ENCODE measurements around the gene TIPIN. TPM values are rescaled to one million over a fixed set of nuclear protein-coding genes. Genes with fewer than 3 reads are reported as not detected.
"Not testable (repeated sequence)": the region's sequence is repeated elsewhere in the genome, so short reads cannot be mapped to it uniquely, and the experiment has no call there.

The TIPIN gene
- total RNA-seq, 2 donors from 2014 or later: 6.1 to 6.5 TPM

GRCh38 chr15:66310786-66311185, 45.7 kb downstream of the TIPIN start:
- no peak for DNase-seq (ENCODE audit: low spot score)

GRCh38 chr15:66309828-66310227, 46.7 kb downstream of the TIPIN start:
- DNase-seq (ENCODE audit: low spot score): no peak
- intact Hi-C loops (cut with DNase I): no loop called here

More at GRCh38 chr15:66310786-66311185, 45.7 kb downstream of the TIPIN start:
- intact Hi-C loops (cut with DNase I): no loop called here

DNA sequence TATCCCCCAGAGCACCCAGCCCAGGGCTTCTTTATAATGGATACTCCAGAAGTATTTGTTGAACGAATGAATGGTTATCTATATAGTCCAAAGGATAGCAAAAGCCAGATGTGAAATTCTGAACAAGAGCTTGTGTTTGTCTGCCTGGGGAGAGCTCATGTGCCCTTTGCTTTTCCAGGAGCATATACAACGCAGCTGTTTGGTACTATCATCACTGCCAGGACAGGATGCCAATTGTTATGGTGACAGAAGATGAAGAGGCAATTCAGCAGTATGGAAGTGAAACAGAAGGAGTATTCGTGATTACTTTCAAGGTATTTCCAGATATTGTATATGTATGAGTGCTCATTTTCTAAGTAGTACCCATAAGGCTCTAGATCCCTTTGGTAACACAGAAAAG, 48.0 kb downstream of the TIPIN start:
- intact Hi-C loops (cut with DNase I): no loop called here
- no peak for DNase-seq (ENCODE audit: low spot score)

DNA sequence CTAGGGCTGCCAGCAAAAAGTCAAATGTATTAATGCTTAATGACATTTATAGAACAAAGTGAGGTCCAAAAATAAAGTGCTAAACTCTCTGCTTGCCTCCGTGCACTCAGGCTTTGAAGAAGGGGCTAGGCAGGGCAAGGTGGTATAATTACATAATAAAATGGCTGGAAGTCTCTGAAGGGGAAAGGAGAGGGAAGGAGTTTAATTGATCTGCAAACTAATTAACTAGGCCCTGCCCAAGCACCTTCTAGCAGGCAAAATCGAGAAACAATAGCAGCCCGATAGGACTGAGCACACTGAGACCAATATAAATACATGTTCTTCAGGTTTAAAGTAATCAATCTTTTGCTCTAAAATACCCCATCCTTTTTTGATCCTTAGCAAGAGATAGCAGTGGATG, 50.1 kb downstream of the TIPIN start:
- intact Hi-C loops (cut with DNase I): no loop called here

DNA sequence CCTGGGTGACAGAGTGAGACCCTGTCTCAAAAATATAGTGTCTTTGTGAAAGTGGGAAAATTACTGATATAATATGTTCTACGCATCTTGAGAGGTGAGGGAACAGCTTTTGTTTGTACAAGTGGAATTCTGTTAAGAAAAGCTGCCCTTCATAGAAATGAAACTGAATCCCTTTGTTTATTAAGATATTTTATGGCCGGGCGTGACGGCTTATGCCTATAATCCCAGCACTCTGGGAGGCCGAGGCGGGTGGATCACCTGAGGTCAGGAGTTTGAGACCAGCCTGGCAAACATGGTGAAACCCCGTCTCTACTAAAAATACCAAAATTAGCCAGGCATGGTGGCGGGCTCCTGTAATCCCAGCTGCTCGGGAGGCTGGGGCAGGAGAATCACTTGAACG, 52.1 kb downstream of the TIPIN start:
- intact Hi-C loops (cut with DNase I): not testable (repeated sequence)

More for the DNA sequence above, 50.1 kb downstream of the TIPIN start:
- no peak for DNase-seq (ENCODE audit: low spot score)

DNA sequence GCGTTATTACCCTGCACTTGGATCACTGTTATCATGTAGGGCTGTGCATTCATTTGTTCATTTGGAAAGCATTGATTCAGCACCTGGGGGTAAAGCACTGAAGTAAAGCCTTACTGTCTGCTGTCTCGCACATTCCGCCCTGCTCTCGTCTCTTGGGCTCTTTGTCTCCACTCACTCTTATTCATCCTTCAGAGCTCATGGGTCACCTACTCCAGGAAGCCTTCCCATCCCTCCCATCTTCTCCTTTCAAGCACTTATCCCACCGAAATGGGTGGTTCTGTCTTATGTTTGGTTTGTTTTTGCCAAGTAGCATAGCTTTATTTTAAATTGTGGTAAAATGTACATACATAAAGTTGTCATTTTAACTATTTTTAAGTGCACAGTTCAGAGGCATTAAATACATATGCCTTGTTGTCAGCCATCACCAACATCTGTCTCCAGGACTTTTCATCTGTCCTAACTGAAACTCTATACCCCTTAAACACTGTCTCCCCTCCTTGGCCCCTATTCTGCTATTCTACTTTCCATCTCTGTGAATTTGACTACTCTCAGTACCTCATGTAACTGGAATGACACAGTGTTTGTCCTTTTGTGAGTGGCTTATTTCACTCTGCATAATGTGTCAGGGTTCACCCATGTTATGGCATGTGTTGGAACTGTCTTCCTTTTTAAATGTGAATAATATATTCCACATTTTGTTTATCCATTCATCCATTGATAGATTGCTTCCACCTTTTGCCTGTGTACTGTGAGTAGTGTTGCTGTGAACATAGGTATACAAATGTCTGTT, 53.8 kb downstream of the TIPIN start:
- intact Hi-C loops (cut with DNase I): no loop called here
- DNase-seq (ENCODE audit: low spot score): no peak

More for the DNA sequence above, 52.1 kb downstream of the TIPIN start:
- not testable (repeated sequence) for DNase-seq (ENCODE audit: low spot score)

DNA sequence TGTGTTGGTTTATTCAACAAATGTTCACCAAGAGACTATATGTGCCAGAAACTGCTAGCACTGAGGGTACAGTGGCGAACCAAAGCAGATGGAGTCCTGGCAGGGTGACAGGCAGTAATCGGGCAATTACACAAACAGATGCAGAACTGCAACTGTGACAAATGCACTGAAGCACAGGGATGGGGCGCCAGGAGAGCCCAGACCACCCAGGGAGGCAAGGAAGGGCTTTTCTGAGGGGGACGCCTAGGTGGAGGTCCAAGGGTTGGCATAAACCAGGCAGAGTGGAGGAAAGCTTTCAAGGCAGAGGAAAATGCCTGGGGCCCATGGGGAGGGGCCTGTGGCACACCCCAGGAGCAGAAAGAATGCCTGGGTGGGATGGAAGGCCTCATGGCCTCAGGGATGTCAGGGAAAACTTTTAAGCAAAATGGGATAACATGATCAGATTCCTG, 57.7 kb downstream of the TIPIN start:
- intact Hi-C loops (cut with DNase I): no loop called here
- no peak for DNase-seq (ENCODE audit: low spot score)

- intact Hi-C loops (cut with DNase I): no loop called here
- no peak for DNase-seq (ENCODE audit: low spot score)
Measured at GRCh38 chr15:66296186-66296585, 60.3 kb downstream of the TIPIN start.

DNA sequence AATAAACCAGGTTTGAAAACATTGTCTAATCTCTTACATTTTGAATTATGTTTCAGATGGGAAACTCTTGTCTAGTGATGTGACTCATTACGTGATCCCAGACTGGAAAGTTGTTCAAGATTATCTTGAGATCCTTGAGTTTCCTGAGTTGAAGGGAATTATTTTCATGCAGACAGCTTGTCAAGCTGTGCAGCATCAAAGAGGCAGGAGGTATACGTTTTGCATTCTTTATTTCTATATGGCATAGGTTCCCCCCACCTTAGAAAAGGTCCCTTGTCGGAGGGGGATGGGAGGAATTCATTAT, 61.6 kb downstream of the TIPIN start:
- intact Hi-C loops (cut with DNase I): no loop called here
- DNase-seq (ENCODE audit: low spot score): no peak

DNA sequence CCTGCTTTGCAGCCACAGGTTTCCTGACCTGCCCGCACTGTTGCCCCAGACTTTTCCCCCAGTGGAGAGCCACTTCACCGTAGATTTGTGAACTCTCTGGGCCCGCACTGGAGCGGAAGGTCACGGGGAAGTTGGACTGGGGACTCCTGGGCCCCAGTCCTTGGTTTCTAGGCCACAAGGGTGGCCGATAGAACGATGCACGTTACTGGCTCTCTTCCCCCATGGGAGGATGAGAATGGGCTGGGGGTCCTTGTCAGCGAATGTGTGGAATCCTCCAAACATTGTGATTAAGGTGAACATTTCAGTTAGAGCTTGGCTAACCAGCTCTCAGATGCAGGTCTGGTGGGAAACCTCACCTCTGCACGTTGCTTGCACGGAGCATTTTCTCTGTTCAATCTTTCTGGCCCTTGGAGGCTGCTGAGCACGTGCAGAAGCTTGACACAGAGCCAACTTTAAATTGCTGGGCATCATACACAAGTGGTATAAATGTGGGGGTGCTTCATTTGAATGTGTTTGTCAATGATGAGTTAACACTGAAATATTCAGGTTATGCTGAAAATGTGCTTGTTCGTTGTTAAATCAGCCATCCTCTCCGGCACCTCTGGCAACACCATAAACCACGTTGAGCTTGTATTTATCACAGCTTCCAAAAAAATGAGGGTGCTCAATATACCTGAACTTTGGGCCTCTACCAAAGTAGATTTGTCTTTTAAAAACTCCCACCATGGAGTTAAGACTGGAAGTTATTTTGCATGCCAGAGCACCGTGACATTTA, 62.1 kb downstream of the TIPIN start:
- no peak for DNase-seq (ENCODE audit: low spot score)
- intact Hi-C loops (cut with DNase I): no loop called here

DNA sequence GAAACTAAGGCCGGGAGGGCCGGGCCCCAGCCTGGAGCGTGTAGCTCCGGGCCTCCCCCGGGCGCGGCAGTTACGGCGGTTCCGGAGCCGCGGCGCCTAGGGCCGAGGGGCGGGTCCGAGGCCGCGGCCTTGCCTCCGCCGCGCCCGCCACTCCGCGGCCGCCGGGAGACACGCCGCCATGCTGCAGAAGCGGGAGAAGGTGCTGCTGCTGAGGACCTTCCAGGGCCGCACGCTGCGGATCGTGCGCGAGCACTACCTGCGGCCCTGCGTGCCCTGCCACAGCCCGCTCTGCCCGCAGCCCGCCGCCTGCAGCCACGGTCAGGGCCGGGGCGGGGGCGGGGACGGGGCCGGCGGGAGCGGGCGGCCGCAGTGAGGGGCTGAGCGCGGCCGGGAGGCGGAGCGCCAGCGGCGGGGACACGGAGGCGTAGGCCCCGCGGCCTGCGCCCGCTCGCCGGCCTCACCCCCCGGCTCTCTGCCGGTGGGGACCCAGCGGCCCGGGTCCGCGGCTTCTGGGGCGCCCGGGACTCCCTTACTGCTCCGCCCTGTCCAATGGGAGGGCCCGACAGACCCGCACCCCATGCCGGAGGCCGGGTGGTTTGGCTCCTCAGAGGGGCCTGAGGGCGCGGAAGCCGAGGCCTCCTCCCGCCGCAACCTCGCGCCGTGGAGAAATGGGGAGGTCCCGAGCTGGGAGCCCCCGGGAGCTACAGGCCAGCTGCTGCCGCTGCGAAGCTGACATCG, 62.9 kb downstream of the TIPIN start, which contains the start of gene DIS3L:
DIS3L (plus strand) TSS at position 150 of the 738 bp plus-strand sequence; CDS start at position 179, 29 bp downstream.
- DNase-seq (ENCODE audit: low spot score): peak; percentile 87
- intact Hi-C loops (cut with DNase I): no loop called here

DNA sequence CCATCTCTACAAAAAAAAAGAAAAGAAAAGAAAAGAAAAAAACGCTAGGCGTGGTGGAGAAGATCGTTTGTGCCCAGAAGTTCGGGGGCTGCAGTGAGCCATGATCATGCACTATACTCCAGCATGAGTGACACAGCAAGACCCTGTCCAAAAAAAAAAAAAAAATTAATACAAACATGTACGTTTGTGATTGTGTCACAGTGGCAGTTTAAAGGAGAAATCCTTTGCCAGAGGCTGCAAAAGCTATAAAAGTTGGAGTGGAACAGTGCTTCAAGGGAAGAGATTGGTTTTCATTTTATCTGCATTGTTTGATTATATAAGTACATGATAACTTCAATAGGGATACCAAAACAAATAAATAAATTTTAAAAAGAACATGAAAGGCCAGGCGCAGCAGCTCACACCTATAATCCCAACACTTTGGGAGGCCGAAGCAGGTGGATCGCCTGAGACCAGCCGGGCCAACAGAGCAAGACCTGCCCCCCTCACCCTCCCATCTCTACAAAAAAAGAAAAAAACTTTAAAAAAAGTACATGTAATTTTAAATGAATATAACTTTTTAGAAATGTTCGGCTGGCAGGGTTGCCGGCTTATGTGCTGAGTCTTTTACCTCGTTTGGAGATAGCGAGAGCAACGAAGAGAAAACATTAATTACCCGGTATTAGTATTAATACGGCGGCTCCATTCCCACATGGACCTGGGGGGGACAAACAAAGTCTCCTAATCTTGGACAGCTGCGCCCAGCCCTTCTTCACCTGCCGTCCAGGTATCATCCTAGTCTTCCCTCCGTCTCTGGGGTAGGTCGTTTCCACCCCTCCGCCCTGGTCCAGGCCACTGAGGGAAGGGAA, 63.7 kb downstream of the TIPIN start:
- DNase-seq (ENCODE audit: low spot score): no peak
- intact Hi-C loops (cut with DNase I): no loop called here

GRCh38 chr15:66291816-66292570, 64.5 kb downstream of the TIPIN start:
- intact Hi-C loops (cut with DNase I): no loop called here
- no peak for DNase-seq (ENCODE audit: low spot score)

DNA sequence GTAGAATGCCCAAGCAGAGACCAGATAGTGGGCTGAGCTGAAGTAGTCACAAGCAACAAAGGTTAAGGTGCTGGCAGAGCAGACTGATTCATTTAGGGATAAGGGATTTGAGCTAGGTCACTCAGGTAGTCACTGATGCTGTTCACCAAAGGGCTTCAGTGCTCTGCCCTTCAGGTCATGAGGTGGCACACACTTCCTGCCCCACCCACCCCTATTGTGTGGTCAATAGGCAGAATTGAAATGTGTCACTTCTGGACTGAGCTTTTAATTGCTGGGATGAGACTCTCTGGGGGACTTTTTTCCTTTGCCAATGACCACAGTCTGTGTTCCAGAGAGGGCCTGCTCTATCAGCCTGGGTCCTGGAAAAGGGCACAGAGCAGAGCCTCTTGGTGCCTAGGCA, 66.0 kb downstream of the TIPIN start:
- intact Hi-C loops (cut with DNase I): no loop called here
- DNase-seq (ENCODE audit: low spot score): no peak

- intact Hi-C loops (cut with DNase I): no loop called here
- no peak for DNase-seq (ENCODE audit: low spot score)
Measured at GRCh38 chr15:66290007-66290406, 66.5 kb downstream of the TIPIN start.

DNA sequence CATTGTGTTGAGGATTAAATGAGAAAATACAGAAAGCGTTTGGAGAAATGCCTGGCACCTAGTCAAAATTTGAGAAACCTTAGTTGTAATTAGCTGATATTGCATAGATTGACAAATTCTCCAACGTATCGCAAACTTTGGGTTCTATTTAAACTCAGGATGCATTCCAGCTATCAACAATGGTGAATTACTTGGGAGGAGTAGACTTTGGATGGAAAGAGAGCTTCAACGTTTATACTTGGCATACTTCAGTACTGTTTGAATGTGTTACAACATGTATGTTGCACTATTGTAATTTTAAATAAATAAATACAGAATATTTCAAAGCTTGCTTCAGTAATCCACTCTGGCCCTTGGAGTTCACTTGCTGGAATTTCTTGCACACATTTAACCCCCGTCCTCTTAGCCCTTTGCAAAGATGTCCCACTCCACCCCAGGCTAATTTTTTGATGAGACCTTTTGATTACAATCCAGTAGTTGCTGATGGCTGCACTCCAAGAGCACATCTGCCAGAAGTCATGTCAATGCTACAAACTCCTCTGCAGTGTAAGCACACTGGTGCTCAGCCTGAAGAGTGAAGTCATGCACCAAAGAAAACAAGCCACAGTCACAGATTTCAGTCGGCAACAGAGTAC, 67.8 kb downstream of the TIPIN start:
- DNase-seq (ENCODE audit: low spot score): no peak

GRCh38 chr15:66288093-66288492, 68.4 kb downstream of the TIPIN start:
- intact Hi-C loops (cut with DNase I): no loop called here
- DNase-seq (ENCODE audit: low spot score): no peak

More for the DNA sequence above, 67.8 kb downstream of the TIPIN start:
- intact Hi-C loops (cut with DNase I): no loop called here
